ENCODE measurements around the gene IGSF9B.

- TF ChIP-seq CTCF (optimal IDR thresholded peaks at IDR 0.05 in 1 of 3, IDR thresholded peaks at IDR 0.05 in 1 of 3, conservative IDR thresholded peaks at IDR 0.05 in 1 of 3; ENCODE audit: extremely low read depth in 1 of 3, insufficient read depth in 2 of 3, low read length in 3 of 3) (no peak), EZH2 (IDR thresholded peaks at IDR 0.05; ENCODE audit: low read length) (no peak)
Observed at GRCh38 chr11:133990501-133990900, 33.7 kb upstream of the IGSF9B start.

Data from keratinocyte (primary cell).